Mesendoderm (in vitro differentiated cells): ENCODE results near the gene ATP8A2.

ENCODE experiments used
- DNase-seq: peaks from one replicate; pipeline ENCODE4 v3.0.0; 2013
- H2AK5ac ChIP-seq: 2 replicates; pipeline ENCODE4 v1.6.1; 2013; ENCODE audit warnings: low read length, inconsistent platforms
- H2BK120ac ChIP-seq: 2 replicates; pipeline ENCODE4 v1.6.1; 2013; ENCODE audit warnings: low read depth, mild to moderate bottlenecking, low read length, moderate library complexity, mixed read lengths
- H2BK15ac ChIP-seq: replicated peaks from 2 replicates; pipeline ENCODE4 v1.6.1; 2013; ENCODE audit warnings: low read depth, mild to moderate bottlenecking, moderate library complexity
- H2BK5ac ChIP-seq: 2 replicates; pipeline ENCODE4 v1.6.1; 2013; ENCODE audit warnings: low read length, inconsistent platforms
- H3K18ac ChIP-seq: 2 replicates; pipeline ENCODE4 v1.6.1; 2013; ENCODE audit warnings: mild to moderate bottlenecking, low read length, mixed read lengths
- H3K23ac ChIP-seq: one replicate; pipeline ENCODE4 v1.6.1; 2013; ENCODE audit warnings: low read length
- H3K27ac ChIP-seq: 2 replicates; pipeline ENCODE4 v1.5.1; 2013; ENCODE audit warnings: low read depth, mild to moderate bottlenecking, inconsistent platforms, low read length, moderate library complexity
- H3K27me3 ChIP-seq: 2 replicates; pipeline ENCODE4 v1.6.1; 2013; ENCODE audit warnings: low read length, control low read depth, mild to moderate bottlenecking, inconsistent platforms; ENCODE audit not compliant: insufficient read depth, poor library complexity
- H3K36me3 ChIP-seq: 2 replicates; pipeline ENCODE4 v1.6.1; 2013; ENCODE audit warnings: low read length, inconsistent platforms; ENCODE audit not compliant: control insufficient read depth, insufficient read depth
- H3K4ac ChIP-seq: one replicate; pipeline ENCODE4 v1.6.1; 2013; ENCODE audit warnings: low read depth, mild to moderate bottlenecking, low read length, moderate library complexity
- H3K4me1 ChIP-seq: 2 replicates; pipeline ENCODE4 v1.6.1; 2013; ENCODE audit warnings: low read depth, low read length, inconsistent platforms; ENCODE audit not compliant: control insufficient read depth
- H3K4me2 ChIP-seq: 2 replicates; pipeline ENCODE4 v1.6.1; 2013; ENCODE audit warnings: low read length
- H3K4me3 ChIP-seq: 2 replicates; pipeline ENCODE4 v1.5.1; 2013; ENCODE audit warnings: mild to moderate bottlenecking, low read length
- H3K56ac ChIP-seq: one replicate; pipeline ENCODE4 v1.6.1; 2013; ENCODE audit warnings: low read length
- H3K79me1 ChIP-seq: 2 replicates; pipeline ENCODE4 v1.6.1; 2013; ENCODE audit warnings: low read length, inconsistent platforms
- H3K79me2 ChIP-seq: 2 replicates; pipeline ENCODE4 v1.6.1; 2013; ENCODE audit warnings: mild to moderate bottlenecking, low read length; ENCODE audit not compliant: control insufficient read depth, insufficient read depth
- H3K9ac ChIP-seq: 2 replicates; pipeline ENCODE4 v1.6.1; 2013; ENCODE audit warnings: low read length, inconsistent platforms
- H4K5ac ChIP-seq: one replicate; pipeline ENCODE4 v1.6.1; 2013; ENCODE audit warnings: low read length
- H4K8ac ChIP-seq: one replicate; pipeline ENCODE4 v1.6.1; 2013; ENCODE audit warnings: low read depth, mild to moderate bottlenecking, control low read depth, low read length, moderate library complexity
- whole genome bisulfite sequencing: extraction: QIAGEN DNeasy Blood & Tissue Kit; methylation state at CpG from one replicate; pipeline ENCODE4 v1.1.7; 2013; ENCODE audit warnings: low lambda C conversion rate, missing lambda C conversion rate; ENCODE audit not compliant: insufficient coverage; ENCODE audit errors: extremely low coverage; 5-methylcytosine and 5-hydroxymethylcytosine counted together

The ATP8A2 gene

GRCh38 chr13:25910243-25910642 lies 538.5 kb downstream of the ATP8A2 start:
- Histone ChIP-seq H4K5ac (no peak overlapping the region), H3K4me1 (peaks cover 5% of the 10 kb centered on the region), H3K23ac (no peak overlapping the region), H2BK5ac (no peak overlapping the region), H3K27me3 (no peaks in the 10 kb centered on the region), H3K4ac (no peak overlapping the region), H3K56ac (no peak overlapping the region), H3K36me3 (no peaks in the 10 kb centered on the region), H3K4me2 (no peak overlapping the region), H2BK120ac (no peak overlapping the region), H3K27ac (peak overlapping the region; percentile 51), H2BK15ac (no peak overlapping the region), H3K79me1 (no peaks in the 10 kb centered on the region), H4K8ac (no peak overlapping the region), H3K18ac (no peak overlapping the region), H3K79me2 (no peaks in the 10 kb centered on the region), H3K9ac (no peak overlapping the region), H3K4me3 (no peak overlapping the region), H2AK5ac (no peak overlapping the region)
- no CpG with 5 or more reads among the region's 4 CpGs for WGBS
- peak; percentile 72 for DNase-seq

DNA sequence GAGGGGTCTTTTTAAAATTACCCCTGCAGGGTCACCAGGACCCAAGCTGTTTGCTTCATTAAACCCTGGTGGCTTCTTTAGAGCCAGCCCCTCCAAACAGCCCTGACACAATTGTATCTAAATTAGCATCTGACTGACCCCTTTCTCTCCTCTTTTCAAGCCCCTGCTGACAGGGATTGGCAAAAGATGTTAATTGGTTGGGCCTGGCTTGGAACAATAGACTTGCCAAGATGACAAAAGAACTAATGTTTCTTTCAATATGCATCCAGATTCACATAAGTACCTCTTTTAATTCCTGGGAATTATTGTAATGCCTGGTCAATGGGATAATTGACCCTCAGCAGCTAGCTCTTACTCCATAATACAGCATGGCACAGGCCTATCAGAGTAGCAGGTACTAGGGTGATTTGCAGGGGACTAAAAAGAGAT lies 539.2 kb downstream of the ATP8A2 start:
- Histone ChIP-seq H4K5ac (no peak overlapping the region), H2BK5ac (no peak overlapping the region), H3K4me3 (no peak overlapping the region), H3K27me3 (no peaks in the 10 kb centered on the region), H3K23ac (no peak overlapping the region), H3K4ac (no peak overlapping the region), H3K36me3 (no peaks in the 10 kb centered on the region), H2BK15ac (no peak overlapping the region), H3K56ac (no peak overlapping the region), H3K79me1 (no peaks in the 10 kb centered on the region), H3K4me1 (peaks cover 5% of the 10 kb centered on the region), H3K18ac (peak overlapping the region; percentile 56), H2AK5ac (no peak overlapping the region), H2BK120ac (no peak overlapping the region), H3K79me2 (no peaks in the 10 kb centered on the region), H3K9ac (no peak overlapping the region), H4K8ac (no peak overlapping the region), H3K4me2 (no peak overlapping the region), H3K27ac (peak overlapping the region; percentile 54)
- DNase-seq, result peak; percentile 84

DNA sequence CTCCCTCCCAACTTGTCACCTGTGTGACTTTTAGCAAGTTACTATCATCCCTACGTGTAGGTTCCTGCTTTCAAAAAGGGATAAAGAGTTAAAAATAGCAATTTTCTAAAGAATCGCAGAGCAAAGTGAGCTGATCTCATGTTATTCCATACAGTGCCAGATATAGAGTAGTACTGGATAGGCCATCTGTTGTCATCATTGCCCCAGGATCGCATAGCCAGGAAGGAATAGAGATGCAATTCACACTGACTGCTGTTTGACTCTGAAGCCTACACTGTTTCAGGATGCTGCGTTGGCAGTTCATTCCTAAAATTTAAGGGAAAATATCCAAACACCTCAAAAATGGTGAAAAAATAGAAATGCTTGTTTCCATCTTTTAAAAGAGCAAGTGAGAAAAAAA lies 541.2 kb downstream of the ATP8A2 start:
- no peak overlapping the region for H4K8ac ChIP-seq

DNA sequence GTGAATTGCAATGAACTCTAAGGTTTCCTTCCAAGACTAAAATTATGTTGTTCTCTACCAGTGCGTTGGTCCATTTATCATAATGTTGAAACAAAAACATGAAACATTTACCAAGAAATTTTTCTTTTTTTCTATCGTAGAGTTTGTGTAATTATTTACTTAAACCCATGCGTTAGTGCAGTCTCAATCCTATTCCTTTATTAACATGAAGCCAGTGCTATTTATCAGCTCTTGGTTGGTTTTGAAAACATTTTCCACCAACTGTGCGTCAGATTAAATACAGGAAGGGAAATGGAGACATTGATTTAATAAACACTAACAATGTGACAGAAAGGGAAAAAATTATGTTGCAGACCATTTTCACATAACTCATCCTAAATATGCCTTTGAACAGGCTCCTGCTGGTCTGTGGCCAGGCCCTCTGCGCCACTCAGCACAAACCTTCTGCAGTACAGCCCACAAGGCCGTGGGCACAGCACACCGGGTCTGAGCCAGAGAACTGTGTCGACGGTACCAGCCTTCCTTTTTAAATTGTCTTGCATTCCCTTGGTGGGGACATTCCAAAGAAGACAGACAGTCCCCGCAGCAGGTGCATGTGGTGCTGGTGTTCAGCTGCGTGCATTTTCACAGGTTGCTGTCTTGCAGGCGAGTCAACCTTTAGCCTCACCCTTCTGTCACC lies 544.2 kb downstream of the ATP8A2 start:
- Histone ChIP-seq H3K4me3 (no peak overlapping the region), H3K18ac (no peak overlapping the region), H3K27me3 (no peaks in the 10 kb centered on the region), H2BK5ac (no peak overlapping the region), H3K4me2 (no peak overlapping the region), H3K4ac (no peak overlapping the region), H3K79me1 (no peaks in the 10 kb centered on the region), H3K79me2 (no peaks in the 10 kb centered on the region), H3K23ac (no peak overlapping the region), H2AK5ac (no peak overlapping the region), H3K36me3 (no peaks in the 10 kb centered on the region), H2BK15ac (no peak overlapping the region), H4K5ac (no peak overlapping the region), H3K4me1 (peaks cover 2% of the 10 kb centered on the region), H3K56ac (no peak overlapping the region), H3K9ac (no peak overlapping the region), H3K27ac (no peak overlapping the region), H4K8ac (no peak overlapping the region), H2BK120ac (no peak overlapping the region)
- WGBS, result no CpG with 5 or more reads among the region's 12 CpGs
- no peak for DNase-seq

More for the DNA sequence above, 541.2 kb downstream of the ATP8A2 start:
- Histone ChIP-seq H2AK5ac (peak overlapping the region; percentile 71), H3K36me3 (no peaks in the 10 kb centered on the region), H3K4me3 (no peak overlapping the region), H3K79me1 (no peaks in the 10 kb centered on the region), H2BK120ac (no peak overlapping the region), H3K56ac (no peak overlapping the region), H2BK15ac (no peak overlapping the region), H3K27ac (no peak overlapping the region), H3K18ac (no peak overlapping the region), H3K4me2 (no peak overlapping the region), H3K27me3 (no peaks in the 10 kb centered on the region), H3K9ac (no peak overlapping the region), H3K4ac (no peak overlapping the region), H3K79me2 (no peaks in the 10 kb centered on the region), H2BK5ac (no peak overlapping the region), H3K23ac (no peak overlapping the region), H4K5ac (no peak overlapping the region), H3K4me1 (peaks cover 5% of the 10 kb centered on the region)
- no CpG with 5 or more reads among the region's 4 CpGs for WGBS
- no peak for DNase-seq

DNA sequence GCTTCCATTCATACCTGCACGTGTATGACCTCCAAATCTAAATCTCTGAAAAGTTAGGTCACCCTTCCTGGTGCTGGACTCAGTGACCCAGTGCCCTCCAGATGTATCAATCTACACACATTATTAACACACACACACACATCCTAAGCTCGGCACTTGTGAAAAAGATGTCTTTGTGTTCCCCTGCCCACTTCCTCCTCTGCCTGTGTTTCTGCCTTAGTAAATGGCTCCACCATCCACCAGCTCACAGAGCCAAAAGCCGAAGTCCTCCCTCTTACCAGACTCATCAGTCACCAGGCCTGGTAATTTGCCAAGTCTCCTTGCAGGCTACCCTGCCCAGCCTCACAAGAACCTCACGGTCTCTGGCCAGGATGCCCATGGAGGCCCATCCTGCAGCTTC lies 548.5 kb downstream of the ATP8A2 start:
- H3K4me2 ChIP-seq, result no peak overlapping the region
- no peaks in the 10 kb centered on the region for H3K79me1 ChIP-seq
- H2BK5ac ChIP-seq, result no peak overlapping the region
- no peak overlapping the region for H3K18ac ChIP-seq
- no peak overlapping the region for H3K4ac ChIP-seq
- no peak overlapping the region for H2AK5ac ChIP-seq
- no peak overlapping the region for H3K4me3 ChIP-seq
- no peaks in the 10 kb centered on the region for H3K79me2 ChIP-seq
- H2BK15ac ChIP-seq, result no peak overlapping the region
- WGBS, result no CpG with 5 or more reads among the region's 4 CpGs
- no peak overlapping the region for H2BK120ac ChIP-seq
- H3K27me3 ChIP-seq, result no peaks in the 10 kb centered on the region
- H4K8ac ChIP-seq, result no peak overlapping the region
- no peak overlapping the region for H3K23ac ChIP-seq
- no peak overlapping the region for H3K27ac ChIP-seq
- no peaks in the 10 kb centered on the region for H3K4me1 ChIP-seq
- H3K56ac ChIP-seq, result no peak overlapping the region
- DNase-seq, result no peak
- H4K5ac ChIP-seq, result no peak overlapping the region
- no peaks in the 10 kb centered on the region for H3K36me3 ChIP-seq
- no peak overlapping the region for H3K9ac ChIP-seq

DNA sequence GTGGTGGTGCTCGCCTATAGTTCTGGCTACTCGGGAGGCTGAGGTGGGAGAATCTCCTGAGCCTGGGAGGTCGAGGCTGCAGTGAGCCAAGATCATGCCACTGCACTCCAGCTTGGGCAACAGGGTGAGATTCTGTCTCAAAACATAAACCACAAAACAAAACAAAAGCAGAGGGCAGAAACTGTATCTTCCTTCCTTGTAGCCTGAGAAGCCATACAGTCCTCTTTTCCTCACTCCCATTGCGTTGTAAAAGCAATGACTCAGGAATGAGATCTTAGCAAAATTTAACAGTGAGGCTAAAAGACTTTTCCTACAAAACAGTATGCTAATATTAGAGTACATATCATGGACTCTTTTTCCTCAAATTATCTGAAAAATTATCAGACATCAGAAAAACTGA lies 549.2 kb downstream of the ATP8A2 start:
- no peak overlapping the region for H4K8ac ChIP-seq
- H3K4me1 ChIP-seq, result no peaks in the 10 kb centered on the region
- H3K79me2 ChIP-seq, result no peaks in the 10 kb centered on the region
- no peak for DNase-seq
- no peak overlapping the region for H3K9ac ChIP-seq
- no peak overlapping the region for H3K27ac ChIP-seq
- no peak overlapping the region for H2BK120ac ChIP-seq
- no peak overlapping the region for H3K18ac ChIP-seq
- no peak overlapping the region for H4K5ac ChIP-seq
- no peak overlapping the region for H2BK5ac ChIP-seq
- H2BK15ac ChIP-seq, result no peak overlapping the region
- H2AK5ac ChIP-seq, result no peak overlapping the region
- no peak overlapping the region for H3K4me3 ChIP-seq
- no peak overlapping the region for H3K4ac ChIP-seq
- H3K79me1 ChIP-seq, result no peaks in the 10 kb centered on the region
- H3K23ac ChIP-seq, result no peak overlapping the region
- H3K27me3 ChIP-seq, result no peaks in the 10 kb centered on the region
- no peak overlapping the region for H3K56ac ChIP-seq
- no CpG with 5 or more reads among the region's 4 CpGs for WGBS
- no peak overlapping the region for H3K4me2 ChIP-seq
- no peaks in the 10 kb centered on the region for H3K36me3 ChIP-seq
